ENCODE data around the gene NAA50.

Gene NAA50

GRCh38 chr3:113717818-113718217 is 28.2 kb downstream of the NAA50 start:
- CTCF ChIA-PET, result no interaction called here

GRCh38 chr3:113717308-113717707 is 28.7 kb downstream of the NAA50 start:
- DNase-seq (ENCODE audit: extremely low spot score), result no peak
- ChIA-PET POLR2A (no interaction called here), CTCF (no interaction called here)
- no peak for TF ChIP-seq ELF4 (IDR thresholded peaks at IDR 0.05)
- no peak for TF ChIP-seq LEF1 (IDR thresholded peaks at IDR 0.05; ENCODE audit: borderline replicate concordance)
- no peak for TF ChIP-seq FOXM1 (IDR thresholded peaks at IDR 0.05; ENCODE audit: borderline replicate concordance)
- no peak for TF ChIP-seq NFRKB (IDR thresholded peaks at IDR 0.05)
- no peak for TF ChIP-seq CTBP1 (IDR thresholded peaks at IDR 0.05; ENCODE audit: borderline replicate concordance)
- TF ChIP-seq FOXK2 (IDR thresholded peaks at IDR 0.05), result no peak
- no peak for TF ChIP-seq L3MBTL2 (conservative IDR thresholded peaks at IDR 0.05)
- TF ChIP-seq ZNF384 (IDR thresholded peaks at IDR 0.05), result no peak

More at GRCh38 chr3:113717818-113718217, 28.2 kb downstream of the NAA50 start:
- POLR2A ChIA-PET, result no interaction called here
- DNase-seq (ENCODE audit: extremely low spot score), result no peak
- no peak for TF ChIP-seq SUZ12 (IDR thresholded peaks at IDR 0.05)
- no peak for TF ChIP-seq HDGF (IDR thresholded peaks at IDR 0.05; ENCODE audit: borderline replicate concordance)
- no peak for TF ChIP-seq ZNF384 (IDR thresholded peaks at IDR 0.05)
- no peak for TF ChIP-seq BHLHE40 (IDR thresholded peaks at IDR 0.05; ENCODE audit: borderline replicate concordance)
- TF ChIP-seq NFRKB (IDR thresholded peaks at IDR 0.05), result no peak
- TF ChIP-seq FOXK2 (IDR thresholded peaks at IDR 0.05), result no peak
- TF ChIP-seq L3MBTL2 (conservative IDR thresholded peaks at IDR 0.05), result no peak
- no peak for TF ChIP-seq CTBP1 (IDR thresholded peaks at IDR 0.05; ENCODE audit: borderline replicate concordance)
- no peak for TF ChIP-seq FOXM1 (IDR thresholded peaks at IDR 0.05; ENCODE audit: borderline replicate concordance)
- TF ChIP-seq ELF4 (IDR thresholded peaks at IDR 0.05), result no peak
- no peak for TF ChIP-seq LEF1 (IDR thresholded peaks at IDR 0.05; ENCODE audit: borderline replicate concordance)
- TF ChIP-seq TARDBP (IDR thresholded peaks at IDR 0.05), result no peak
- TF ChIP-seq PKNOX1 (IDR thresholded peaks at IDR 0.05), result no peak

- ChIA-PET CTCF (no interaction called here), POLR2A (no interaction called here)
- no peak for TF ChIP-seq TARDBP (IDR thresholded peaks at IDR 0.05)
- TF ChIP-seq CTBP1 (IDR thresholded peaks at IDR 0.05; ENCODE audit: borderline replicate concordance), result no peak
- no peak for TF ChIP-seq FOXM1 (IDR thresholded peaks at IDR 0.05; ENCODE audit: borderline replicate concordance)
- no peak for TF ChIP-seq NFRKB (IDR thresholded peaks at IDR 0.05)
- TF ChIP-seq ZNF384 (IDR thresholded peaks at IDR 0.05), result no peak
- TF ChIP-seq SP1 (IDR thresholded peaks at IDR 0.05), result no peak
- no peak for TF ChIP-seq L3MBTL2 (conservative IDR thresholded peaks at IDR 0.05)
- TF ChIP-seq HDGF (IDR thresholded peaks at IDR 0.05; ENCODE audit: borderline replicate concordance), result no peak
- TF ChIP-seq SUZ12 (IDR thresholded peaks at IDR 0.05), result no peak
- no peak for TF ChIP-seq PKNOX1 (IDR thresholded peaks at IDR 0.05)
- TF ChIP-seq FOXK2 (IDR thresholded peaks at IDR 0.05), result no peak
- no peak for TF ChIP-seq ELF4 (IDR thresholded peaks at IDR 0.05)
- TF ChIP-seq ARNT (IDR thresholded peaks at IDR 0.05), result no peak
- no peak for TF ChIP-seq BHLHE40 (IDR thresholded peaks at IDR 0.05; ENCODE audit: borderline replicate concordance)
- no peak for TF ChIP-seq LEF1 (IDR thresholded peaks at IDR 0.05; ENCODE audit: borderline replicate concordance)
- TF ChIP-seq FOXA1 (IDR thresholded peaks at IDR 0.05), result no peak
- no peak for DNase-seq (ENCODE audit: extremely low spot score)
These were observed 31.3 kb downstream of the NAA50 start for GRCh38 chr3:113714702-113715101.

GRCh38 chr3:113712129-113712528 is 33.9 kb downstream of the NAA50 start:
- DNase-seq (ENCODE audit: extremely low spot score), result no peak
- CTCF ChIA-PET, result interaction anchor here (0.6 kb wide), 2 partner anchors 14 to 17 kb away, joined by 3 to 4 read pairs; no protein-coding TSS in a partner anchor
- POLR2A ChIA-PET, result no interaction called here

GRCh38 chr3:113707835-113708234 is 38.2 kb downstream of the NAA50 start:
- POLR2A ChIA-PET, result no interaction called here
- no peak for DNase-seq (ENCODE audit: extremely low spot score)
- TF ChIP-seq ELF4 (IDR thresholded peaks at IDR 0.05), result no peak
- TF ChIP-seq CTBP1 (IDR thresholded peaks at IDR 0.05; ENCODE audit: borderline replicate concordance), result no peak
- no peak for TF ChIP-seq FOXA1 (IDR thresholded peaks at IDR 0.05)
- TF ChIP-seq LEF1 (IDR thresholded peaks at IDR 0.05; ENCODE audit: borderline replicate concordance), result no peak
- no peak for TF ChIP-seq PKNOX1 (IDR thresholded peaks at IDR 0.05)
- TF ChIP-seq SP1 (IDR thresholded peaks at IDR 0.05), result no peak
- no peak for TF ChIP-seq NFRKB (IDR thresholded peaks at IDR 0.05)
- TF ChIP-seq SUZ12 (IDR thresholded peaks at IDR 0.05), result no peak
- no peak for TF ChIP-seq HDGF (IDR thresholded peaks at IDR 0.05; ENCODE audit: borderline replicate concordance)
- TF ChIP-seq FOXM1 (IDR thresholded peaks at IDR 0.05; ENCODE audit: borderline replicate concordance), result no peak
- CTCF ChIA-PET, result no interaction called here

More at GRCh38 chr3:113712129-113712528, 33.9 kb downstream of the NAA50 start:
- TF ChIP-seq ELF4 (IDR thresholded peaks at IDR 0.05) (0 out of 2 replicates have a peak, but pooled peaks have one; percentile 8), TARDBP (IDR thresholded peaks at IDR 0.05) (no peak)

- no peak for DNase-seq (ENCODE audit: extremely low spot score)
- ChIA-PET POLR2A (no interaction called here), CTCF (interaction anchor here (0.5 kb wide), 1 partner anchor 14 kb away, joined by 3 read pairs; no protein-coding TSS in a partner anchor)
- TF ChIP-seq BHLHE40 (IDR thresholded peaks at IDR 0.05; ENCODE audit: borderline replicate concordance) (no peak), NFRKB (IDR thresholded peaks at IDR 0.05) (no peak), SP1 (IDR thresholded peaks at IDR 0.05) (no peak), HDGF (IDR thresholded peaks at IDR 0.05; ENCODE audit: borderline replicate concordance) (no peak), PKNOX1 (IDR thresholded peaks at IDR 0.05) (no peak), ZNF384 (IDR thresholded peaks at IDR 0.05) (no peak), TARDBP (IDR thresholded peaks at IDR 0.05) (no peak), FOXA1 (IDR thresholded peaks at IDR 0.05) (no peak), L3MBTL2 (conservative IDR thresholded peaks at IDR 0.05) (no peak)
These were observed 47.1 kb downstream of the NAA50 start for GRCh38 chr3:113698956-113699355.

All from HEK293T (cell line).